Retinal pigment epithelial cell (primary cell): ENCODE results near the gene LSM8.

Source experiments
- DNase-seq: peaks from one replicate; pipeline ENCODE4 v3.0.0-alpha.2; 2010; ENCODE audit warnings: low read depth
- H3K4me3 ChIP-seq: 2 replicates; pipeline ENCODE4 v1.5.1; 2011; ENCODE audit warnings: mild to moderate bottlenecking, low read length, control low read depth, moderate library complexity
- CTCF ChIP-seq: conservative IDR thresholded peaks from 2 replicates; pipeline ENCODE4 v1.5.1; 2011; ENCODE audit warnings: low read depth, low read length, control low read depth, inconsistent platforms

The LSM8 gene

GRCh38 chr7:118152149-118152548 is 31.8 kb upstream of the LSM8 start:
- TF ChIP-seq CTCF = no peak
- DNase-seq = no peak
- H3K4me3 ChIP-seq = no peak overlapping the region

- no peak for DNase-seq
- H3K4me3 ChIP-seq = no peak overlapping the region
- TF ChIP-seq CTCF = no peak
Measured at GRCh38 chr7:118152654-118153053, 31.3 kb upstream of the LSM8 start.

- DNase-seq = no peak
- H3K4me3 ChIP-seq = no peak overlapping the region
- peak; percentile 58 for TF ChIP-seq CTCF
Measured at GRCh38 chr7:118153551-118154177, 30.3 kb upstream of the LSM8 start.

GRCh38 chr7:118158766-118159165 is 25.2 kb upstream of the LSM8 start:
- DNase-seq = no peak
- TF ChIP-seq CTCF = no peak
- H3K4me3 ChIP-seq = no peak overlapping the region

GRCh38 chr7:118169146-118169545 is 14.8 kb upstream of the LSM8 start:
- DNase-seq = no peak
- H3K4me3 ChIP-seq = no peak overlapping the region
- no peak for TF ChIP-seq CTCF

- no peak for TF ChIP-seq CTCF
- no peak for DNase-seq
- no peak overlapping the region for H3K4me3 ChIP-seq
Measured at GRCh38 chr7:118175740-118176139, 8.2 kb upstream of the LSM8 start.

GRCh38 chr7:118179191-118179590 is 4.8 kb upstream of the LSM8 start:
- H3K4me3 ChIP-seq = no peak overlapping the region
- TF ChIP-seq CTCF = no peak
- DNase-seq = no peak
